Measurements from ENCODE around the gene CD82.
"Not testable (repeated sequence)": the region's sequence is repeated elsewhere in the genome, so short reads cannot be mapped to it uniquely, and the experiment has no call there.

The CD82 gene

GRCh38 chr11:44533921-44534711, 31.3 kb upstream of the CD82 start:
- FAIRE-seq (no peak), DNase-seq (ENCODE audit: low spot score) (no peak)

DNA sequence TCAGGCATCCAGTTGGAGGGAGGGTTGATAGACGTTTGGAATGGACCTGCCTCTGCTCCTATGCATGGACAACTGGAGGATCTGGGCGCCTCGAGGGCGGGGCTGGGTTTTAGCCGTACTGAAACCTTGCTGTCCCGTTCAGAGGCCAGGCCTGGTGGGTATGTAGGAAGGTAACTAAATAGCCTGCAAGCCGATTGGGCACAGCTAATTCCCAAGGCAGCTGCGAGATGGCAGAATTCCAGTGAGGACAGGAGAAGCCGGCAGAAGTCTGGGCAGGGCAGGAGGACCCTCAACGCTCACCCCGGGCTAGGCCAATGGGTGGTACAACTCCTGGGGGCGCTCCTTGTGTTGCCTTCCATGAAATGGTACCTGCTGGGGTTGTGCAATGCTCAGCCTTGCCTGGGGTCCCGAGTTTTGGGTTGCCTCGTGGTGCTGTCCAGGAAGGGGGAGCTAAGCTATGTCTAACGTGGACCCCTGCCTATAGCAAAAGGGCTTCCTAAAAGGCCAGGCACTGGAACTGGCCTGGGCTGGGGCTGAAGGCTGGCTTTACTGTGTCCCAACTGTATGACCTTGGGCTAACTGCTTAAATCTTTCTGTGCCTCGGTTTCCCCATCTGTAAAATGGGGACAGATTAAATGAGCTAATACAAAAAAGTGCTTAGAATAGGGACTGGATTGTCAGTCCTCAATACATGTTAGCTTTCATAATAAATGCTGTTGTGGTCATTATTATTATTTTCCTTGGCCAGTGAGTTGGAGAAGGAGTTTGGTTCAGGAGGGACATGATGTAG, 30.1 kb upstream of the CD82 start:
- FAIRE-seq (no peak), DNase-seq (ENCODE audit: low spot score) (no peak)

DNA sequence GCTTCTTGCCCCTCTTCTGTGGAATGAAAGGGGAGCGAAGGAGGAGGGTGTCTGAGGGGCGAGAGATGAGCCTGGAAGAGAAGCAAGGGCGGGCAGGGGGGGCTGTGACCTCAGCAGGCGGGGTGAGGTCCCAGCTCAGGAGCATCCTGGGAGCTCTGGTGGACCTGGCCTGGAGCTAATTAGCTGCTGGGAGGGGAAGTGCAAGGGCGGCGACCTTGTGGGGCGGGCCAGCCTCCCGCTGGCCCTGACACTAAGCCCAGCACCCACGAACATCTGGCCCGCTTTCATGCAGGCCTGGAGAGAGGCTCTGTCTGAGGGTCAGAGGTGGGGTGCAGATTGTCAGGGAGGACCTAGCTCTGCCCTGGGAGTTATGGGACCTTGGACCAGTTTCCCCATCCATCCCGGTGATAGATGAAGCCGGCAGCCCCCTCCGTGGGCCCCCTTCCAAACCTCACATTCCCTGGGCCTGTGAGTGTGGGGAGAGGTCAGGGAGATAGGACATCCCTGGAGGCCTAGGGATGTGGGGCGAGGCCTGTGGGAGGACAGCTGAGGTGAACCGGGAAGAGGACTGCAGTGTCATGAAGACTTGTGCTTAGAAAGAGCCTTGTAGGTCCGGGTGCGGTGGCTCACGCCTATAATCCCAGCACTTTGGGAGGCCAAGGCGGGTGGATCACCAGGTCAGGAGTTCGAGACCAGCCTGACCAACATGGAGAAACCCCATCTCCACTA, 28.5 kb upstream of the CD82 start:
- DNase-seq (ENCODE audit: low spot score), result no peak
- no peak for FAIRE-seq

DNA sequence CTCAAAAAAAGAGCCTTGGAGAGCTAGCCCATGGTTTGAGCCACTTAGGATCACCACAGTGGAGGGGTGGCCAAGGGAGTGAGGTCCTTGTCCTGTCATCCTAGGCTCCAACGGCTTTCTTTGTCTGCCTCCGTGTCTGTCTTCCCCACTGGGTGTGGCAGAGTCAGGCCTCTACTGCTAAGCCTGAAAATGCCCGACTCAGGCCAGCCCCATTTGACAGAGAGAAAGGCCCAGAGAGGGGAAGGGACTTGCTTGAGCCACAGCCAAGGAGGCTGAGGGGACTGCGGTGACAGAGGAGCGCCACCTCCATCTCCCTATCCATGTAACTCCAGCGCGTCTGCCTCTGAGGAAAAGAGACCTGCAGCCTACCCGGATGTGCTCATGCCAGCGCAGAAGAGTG, 27.8 kb upstream of the CD82 start:
- no peak for FAIRE-seq
- DNase-seq (ENCODE audit: low spot score), result no peak

DNA sequence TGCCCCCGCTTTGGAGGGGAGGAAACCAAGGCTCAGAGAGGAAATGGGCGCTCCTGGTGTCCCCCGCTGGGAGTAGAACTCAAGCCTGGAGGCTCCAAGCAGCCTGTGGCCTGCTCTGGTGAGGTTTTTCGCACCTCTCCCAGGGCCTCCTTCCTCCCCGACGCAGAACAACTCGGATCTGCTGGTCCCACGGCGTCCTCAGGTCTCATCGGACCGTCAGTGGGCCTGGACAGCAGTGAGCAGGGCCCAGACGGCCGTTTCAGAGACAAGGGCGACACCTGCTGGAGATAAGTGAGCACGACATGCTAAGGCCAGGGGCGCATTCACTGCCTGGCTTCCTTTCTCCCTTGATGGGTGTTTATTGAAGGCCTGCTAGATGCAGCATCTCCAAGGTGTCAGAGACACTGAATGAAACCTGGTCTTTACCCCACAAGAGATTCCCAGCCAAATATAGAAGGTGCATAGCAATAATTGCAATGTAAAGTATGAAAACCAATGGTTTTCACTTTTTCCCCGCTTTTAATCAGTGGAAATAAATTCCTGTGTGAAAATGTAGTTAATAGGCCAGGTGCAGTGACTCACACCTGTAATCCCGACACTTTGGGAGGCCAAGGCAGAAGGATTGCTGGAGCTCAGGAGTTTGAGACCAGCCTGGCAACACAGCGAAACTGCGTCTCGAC, 26.9 kb upstream of the CD82 start:
- DNase-seq (ENCODE audit: low spot score) (peak; percentile 54), FAIRE-seq (no peak)

DNA sequence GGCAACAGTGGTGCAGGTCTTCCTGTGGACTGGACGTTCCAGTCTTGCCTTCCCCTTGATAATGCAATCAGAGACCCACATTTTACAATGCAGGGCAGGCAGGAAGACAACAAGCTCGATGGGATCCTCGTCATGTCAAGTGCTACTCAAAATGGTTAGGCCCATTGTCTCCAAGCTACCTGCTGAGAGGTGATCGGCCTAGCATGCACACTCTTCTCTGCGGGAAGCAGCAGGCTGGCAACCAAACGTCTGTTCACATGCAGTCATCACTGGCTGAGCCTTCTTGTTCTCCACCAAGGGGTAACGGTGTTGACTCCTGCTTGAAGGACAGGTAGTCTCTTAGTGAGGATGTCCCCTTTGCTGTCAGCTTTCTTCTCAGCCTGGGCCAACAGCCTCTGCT, 25.5 kb upstream of the CD82 start:
- no peak for FAIRE-seq
- DNase-seq (ENCODE audit: low spot score), result no peak

- DNase-seq (ENCODE audit: low spot score), result no peak
- FAIRE-seq, result no peak
These were observed 24.8 kb upstream of the CD82 start for GRCh38 chr11:44540667-44541066.

- DNase-seq (ENCODE audit: low spot score) (no peak), FAIRE-seq (no peak)
These were observed 23.1 kb upstream of the CD82 start for GRCh38 chr11:44542372-44542771.

DNA sequence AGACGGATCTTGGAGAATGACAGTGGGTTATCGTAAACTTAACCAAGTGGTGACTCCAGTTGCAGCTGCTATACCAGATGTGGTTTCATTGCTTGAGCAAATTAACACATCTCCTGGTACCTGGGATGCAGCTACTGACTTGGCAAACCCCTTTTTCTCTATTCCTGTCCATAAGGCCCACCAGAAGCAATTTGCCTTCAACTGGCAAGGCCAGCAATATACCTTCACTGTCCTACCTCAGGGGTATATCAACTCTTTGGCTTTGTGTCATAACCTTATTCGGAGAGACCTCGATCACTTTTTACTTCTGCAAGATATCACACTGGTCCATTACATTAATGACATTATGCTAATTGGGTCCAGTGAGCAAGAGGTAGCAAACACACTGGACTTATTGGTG, 18.5 kb upstream of the CD82 start:
- not testable (repeated sequence) for DNase-seq (ENCODE audit: low spot score); FAIRE-seq

DNA sequence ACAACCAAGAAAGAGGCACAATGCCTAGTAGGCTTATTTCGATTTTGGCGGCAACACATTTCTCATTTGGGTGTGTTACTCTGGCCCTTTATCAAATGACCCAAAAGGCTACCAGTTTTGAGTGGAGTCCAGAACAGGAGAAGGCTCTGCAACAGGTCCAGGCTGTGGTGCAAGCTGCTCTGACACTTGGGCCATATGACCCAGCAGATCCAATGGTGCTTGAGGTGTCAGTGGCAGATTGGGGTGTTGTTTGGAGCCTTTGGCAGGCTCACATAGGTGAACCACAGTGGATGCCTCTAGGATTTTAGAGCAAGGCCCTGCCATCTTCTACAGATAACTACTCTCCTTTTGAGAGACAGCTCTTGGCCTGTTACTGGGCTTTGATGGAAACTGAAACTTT, 17.9 kb upstream of the CD82 start:
- FAIRE-seq; DNase-seq (ENCODE audit: low spot score): not testable (repeated sequence)

DNA sequence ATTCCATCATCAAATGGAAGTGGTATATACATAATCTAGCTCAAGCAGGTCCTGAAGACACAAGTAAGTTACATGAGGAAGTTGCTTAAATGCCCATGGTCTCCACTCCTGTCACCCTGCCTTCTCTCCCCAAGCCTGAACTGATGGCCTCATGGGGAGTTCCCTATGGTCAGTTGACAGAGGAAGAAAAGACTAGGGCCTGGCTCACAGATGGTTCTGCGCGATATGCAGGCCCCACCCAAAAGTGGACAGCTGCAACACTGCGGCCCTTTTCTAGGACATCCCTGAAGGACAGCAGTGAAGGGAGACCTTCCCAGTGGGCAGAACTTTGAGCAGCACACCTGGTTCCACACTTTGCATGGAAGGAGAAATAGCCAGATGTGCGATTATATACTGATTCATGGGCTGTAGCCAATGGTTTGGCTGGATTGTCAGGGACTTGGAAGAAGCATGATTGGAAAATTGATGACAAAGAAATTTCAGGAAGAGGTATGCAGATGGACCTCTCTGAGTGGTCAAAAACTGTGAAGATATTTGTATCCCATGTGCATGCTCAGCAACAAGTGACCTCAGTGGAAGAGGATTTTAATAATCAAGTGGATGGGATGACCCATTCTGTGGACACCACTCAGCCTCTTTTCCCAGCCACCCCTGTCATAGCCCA, 17.3 kb upstream of the CD82 start:
- FAIRE-seq (no peak), DNase-seq (ENCODE audit: low spot score) (no peak)

GRCh38 chr11:44548961-44549749, 16.3 kb upstream of the CD82 start:
- FAIRE-seq; DNase-seq (ENCODE audit: low spot score): not testable (repeated sequence)

DNA sequence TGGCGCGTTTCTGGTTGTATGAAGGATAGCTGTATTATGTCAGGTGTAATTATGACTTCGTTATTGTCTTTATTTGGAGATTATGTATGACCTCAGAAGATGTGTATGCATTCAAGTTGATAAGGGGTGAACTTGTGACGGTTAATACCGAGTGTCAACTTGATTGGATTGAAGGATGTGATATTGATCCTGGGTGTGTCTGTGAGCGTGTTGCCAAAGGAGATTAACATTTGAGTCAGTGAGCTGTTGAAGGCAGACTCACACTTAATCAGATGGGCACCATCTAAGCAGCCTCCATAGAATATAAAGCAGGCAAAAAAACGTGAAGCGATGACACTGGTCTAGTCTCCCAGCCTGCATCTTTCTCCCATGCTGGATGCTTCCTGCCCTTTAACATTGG, 15.3 kb upstream of the CD82 start:
- DNase-seq (ENCODE audit: low spot score) (no peak), FAIRE-seq (no peak)

- FAIRE-seq (no peak), DNase-seq (ENCODE audit: low spot score) (no peak)
These were observed 13.9 kb upstream of the CD82 start for GRCh38 chr11:44551456-44552139.

DNA sequence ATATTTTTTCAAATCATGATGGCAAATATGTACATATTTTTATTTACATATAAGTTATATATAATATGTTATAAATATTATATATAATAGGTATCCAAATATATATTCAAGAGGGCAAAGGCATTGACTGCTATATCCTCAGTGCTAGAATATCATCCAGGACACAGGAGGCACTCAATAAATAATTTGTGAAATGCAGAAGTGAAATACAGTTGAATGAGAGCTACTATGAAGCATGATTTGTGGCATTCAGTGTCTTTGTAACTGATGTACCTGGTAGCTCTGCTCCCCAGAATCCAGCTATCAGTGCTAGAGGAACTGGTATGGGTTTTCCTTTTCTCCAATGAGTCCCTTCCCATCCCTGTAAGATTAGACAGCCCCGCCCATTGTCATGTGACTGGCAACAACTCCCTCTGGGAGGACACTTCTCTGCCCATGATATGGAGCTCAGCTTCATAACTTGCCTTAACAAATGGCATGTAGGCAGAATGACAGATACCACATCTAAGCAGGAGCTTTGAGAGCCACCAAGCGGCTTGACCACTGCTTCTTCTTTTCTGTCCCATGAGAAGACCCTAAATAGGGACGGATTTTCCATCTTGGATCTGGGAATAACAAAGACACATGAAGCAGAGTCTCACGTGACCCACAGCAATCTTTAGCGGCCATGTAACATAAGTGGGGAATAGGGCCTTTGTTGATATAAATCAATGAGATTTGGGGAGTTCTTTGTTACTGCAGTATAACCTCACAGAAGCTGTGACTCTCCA, 10.2 kb upstream of the CD82 start:
- no peak for FAIRE-seq
- DNase-seq (ENCODE audit: low spot score), result no peak

- FAIRE-seq, result no peak
- DNase-seq (ENCODE audit: low spot score), result no peak
These were observed 8.6 kb upstream of the CD82 start for GRCh38 chr11:44556735-44557409.

GRCh38 chr11:44557464-44557863, 8.0 kb upstream of the CD82 start:
- DNase-seq (ENCODE audit: low spot score) (no peak), FAIRE-seq (no peak)

- no peak for FAIRE-seq
- DNase-seq (ENCODE audit: low spot score), result no peak
These were observed 6.1 kb upstream of the CD82 start for GRCh38 chr11:44559207-44559939.

All from RCC 7860 (cell line).